LHCN-M2 (cell line): ENCODE measurements around the gene FNDC3A. TPM values are rescaled to one million over a fixed set of nuclear protein-coding genes. Genes with fewer than 3 reads are reported as not detected.

Experiments used
- DNase-seq: peaks from one replicate; pipeline ENCODE4 v3.0.0-alpha.2; 2012; ENCODE audit warnings: low read depth
- total RNA-seq: library from RNA; depleted of rRNA; stranded (reverse); fragments of >200 nt; gene quantifications from 2 replicates; pipeline ENCODE4 v1.2.3, GENCODE V29; 2014

FNDC3A gene
- total RNA-seq, 1 experiment from 2014 or later, result 70.7 TPM

- no peak for DNase-seq
Measured at GRCh38 chr13:49217962-49218492, 242.3 kb downstream of the FNDC3A start.

GRCh38 chr13:49218493-49219051 lies 242.9 kb downstream of the FNDC3A start:
- no peak for DNase-seq

GRCh38 chr13:49219647-49220035 lies 243.9 kb downstream of the FNDC3A start:
- DNase-seq, result peak; percentile 9

DNA sequence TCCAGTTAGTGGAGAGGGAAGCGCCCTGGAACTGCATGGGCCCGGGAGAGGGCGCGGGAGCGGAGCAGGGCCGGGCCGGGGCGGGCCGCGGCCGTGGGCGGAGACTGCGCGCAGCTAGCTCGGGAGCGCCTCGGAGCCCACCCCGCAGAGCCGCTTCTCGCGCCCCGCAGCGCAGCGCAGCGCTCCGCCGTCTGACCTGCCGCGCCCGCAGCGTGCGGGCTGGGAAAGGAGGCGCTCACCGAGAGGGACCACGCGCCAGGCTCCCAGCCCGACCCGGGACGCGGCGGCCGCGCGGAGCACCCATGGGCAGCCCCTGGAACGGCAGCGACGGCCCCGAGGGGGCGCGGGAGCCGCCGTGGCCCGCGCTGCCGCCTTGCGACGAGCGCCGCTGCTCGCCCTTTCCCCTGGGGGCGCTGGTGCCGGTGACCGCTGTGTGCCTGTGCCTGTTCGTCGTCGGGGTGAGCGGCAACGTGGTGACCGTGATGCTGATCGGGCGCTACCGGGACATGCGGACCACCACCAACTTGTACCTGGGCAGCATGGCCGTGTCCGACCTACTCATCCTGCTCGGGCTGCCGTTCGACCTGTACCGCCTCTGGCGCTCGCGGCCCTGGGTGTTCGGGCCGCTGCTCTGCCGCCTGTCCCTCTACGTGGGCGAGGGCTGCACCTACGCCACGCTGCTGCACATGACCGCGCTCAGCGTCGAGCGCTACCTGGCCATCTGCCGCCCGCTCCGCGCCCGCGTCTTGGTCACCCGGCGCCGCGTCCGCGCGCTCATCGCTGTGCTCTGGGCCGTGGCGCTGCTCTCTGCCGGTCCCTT lies 244.5 kb downstream of the FNDC3A start, which contains the start of gene MLNR:
TSS of gene MLNR (plus strand) at position 303 of the 820 bp plus-strand sequence. CDS start at position 303, 0 bp downstream.
- no peak for DNase-seq

DNA sequence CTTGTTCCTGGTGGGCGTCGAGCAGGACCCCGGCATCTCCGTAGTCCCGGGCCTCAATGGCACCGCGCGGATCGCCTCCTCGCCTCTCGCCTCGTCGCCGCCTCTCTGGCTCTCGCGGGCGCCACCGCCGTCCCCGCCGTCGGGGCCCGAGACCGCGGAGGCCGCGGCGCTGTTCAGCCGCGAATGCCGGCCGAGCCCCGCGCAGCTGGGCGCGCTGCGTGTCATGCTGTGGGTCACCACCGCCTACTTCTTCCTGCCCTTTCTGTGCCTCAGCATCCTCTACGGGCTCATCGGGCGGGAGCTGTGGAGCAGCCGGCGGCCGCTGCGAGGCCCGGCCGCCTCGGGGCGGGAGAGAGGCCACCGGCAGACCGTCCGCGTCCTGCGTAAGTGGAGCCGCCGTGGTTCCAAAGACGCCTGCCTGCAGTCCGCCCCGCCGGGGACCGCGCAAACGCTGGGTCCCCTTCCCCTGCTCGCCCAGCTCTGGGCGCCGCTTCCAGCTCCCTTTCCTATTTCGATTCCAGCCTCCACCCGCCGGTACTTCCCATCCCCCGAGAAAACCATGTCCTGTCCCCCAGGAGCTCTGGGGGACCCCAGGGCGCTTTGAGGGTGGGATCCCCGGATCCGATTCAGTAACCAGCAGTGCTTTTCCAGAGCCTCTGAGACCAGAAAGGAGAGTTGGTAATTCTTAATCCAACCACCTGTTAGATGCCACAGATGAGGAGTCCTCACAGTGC lies 245.3 kb downstream of the FNDC3A start:
- DNase-seq, result no peak

GRCh38 chr13:49221590-49221965 lies 245.9 kb downstream of the FNDC3A start:
- no peak for DNase-seq

GRCh38 chr13:49225223-49226042 lies 249.7 kb downstream of the FNDC3A start:
- peak; percentile 26 for DNase-seq

- no peak for DNase-seq
Measured at GRCh38 chr13:49226613-49227012, 250.9 kb downstream of the FNDC3A start.

- no peak for DNase-seq
Measured at GRCh38 chr13:49234741-49235140, 259.0 kb downstream of the FNDC3A start.

DNA sequence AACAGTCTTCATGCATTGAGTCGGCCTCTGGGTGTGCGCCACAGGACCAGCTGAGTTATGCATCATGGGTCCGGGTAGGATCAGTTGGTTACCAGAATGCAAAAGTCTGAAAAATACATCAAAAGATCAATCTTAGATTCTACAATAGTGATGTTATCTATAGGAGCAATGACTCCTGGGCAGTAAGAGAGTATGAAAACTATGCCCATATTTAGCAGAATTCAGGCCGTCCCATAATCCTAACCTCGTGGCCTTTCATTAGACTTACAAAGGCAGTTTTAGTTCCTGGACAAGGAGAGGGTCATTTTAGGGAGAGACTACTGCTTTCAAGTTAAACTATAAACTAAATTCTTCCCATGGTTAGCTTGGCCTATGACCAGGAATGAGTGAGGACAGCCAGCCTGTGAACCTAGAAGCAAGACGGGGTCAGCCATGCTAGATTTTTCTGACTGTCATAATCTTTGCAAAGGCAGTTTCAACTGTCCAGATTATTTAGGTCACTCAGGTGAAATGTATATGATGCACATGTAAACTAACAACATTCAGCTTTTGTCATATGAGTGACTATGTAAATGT lies 260.2 kb downstream of the FNDC3A start:
- DNase-seq, result no peak

DNA sequence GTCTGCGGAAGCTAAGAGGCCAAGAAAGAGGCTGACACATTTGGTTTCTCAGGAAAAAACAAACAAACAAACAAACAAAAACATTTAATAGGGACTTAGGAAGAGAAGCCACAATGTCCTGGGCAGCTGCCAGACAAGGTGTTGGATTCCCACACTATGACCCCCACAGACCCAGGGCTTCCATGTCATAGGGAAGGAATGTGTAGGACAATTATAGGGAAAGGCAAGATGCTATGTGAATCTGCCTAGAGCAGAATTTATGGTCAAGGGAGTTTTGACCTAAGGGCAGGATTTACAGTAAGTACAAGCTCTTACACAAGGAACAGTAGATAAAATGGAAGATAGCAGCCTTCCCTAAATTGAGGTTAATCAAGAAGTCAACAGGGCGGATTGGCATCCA lies 262.9 kb downstream of the FNDC3A start:
- DNase-seq, result no peak

DNA sequence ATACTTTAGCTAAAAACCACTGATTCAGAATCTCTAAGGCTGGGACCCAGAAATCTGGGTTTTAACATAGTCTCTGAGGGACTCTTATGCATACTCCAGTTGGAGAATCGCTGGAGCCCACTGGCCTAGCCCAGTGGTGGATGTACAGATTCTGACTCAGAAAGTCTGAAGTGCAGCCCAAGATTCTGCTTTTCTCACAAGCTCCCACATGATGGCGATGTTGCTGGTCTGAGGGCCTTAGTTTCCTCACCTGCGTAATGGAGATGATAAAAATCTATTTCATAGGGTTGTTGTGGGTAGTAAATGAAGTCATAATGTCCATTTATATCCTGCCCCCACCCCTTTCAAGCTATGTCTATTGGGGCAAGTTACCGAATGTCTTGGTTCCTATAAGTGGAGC lies 264.3 kb downstream of the FNDC3A start:
- DNase-seq, result peak; percentile 37

GRCh38 chr13:49241296-49241695 lies 265.6 kb downstream of the FNDC3A start:
- no peak for DNase-seq

DNA sequence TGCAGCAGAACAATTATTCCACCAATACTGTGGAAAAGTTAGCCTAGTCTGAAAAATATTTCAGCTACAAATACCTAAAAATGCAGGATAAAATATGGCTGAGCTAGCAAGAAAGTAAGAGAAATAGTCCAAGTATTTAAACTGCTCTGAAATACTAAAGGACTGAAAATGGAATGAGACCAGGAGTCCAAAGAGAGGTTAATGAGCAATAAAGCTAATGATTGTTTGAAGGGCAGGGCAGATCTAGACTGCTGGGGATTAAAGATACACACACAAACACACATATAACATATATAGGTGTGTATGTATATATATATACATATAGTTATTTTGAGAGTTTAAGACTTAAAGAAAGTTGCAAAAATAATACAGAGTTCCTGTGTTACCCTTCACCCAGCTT lies 269.4 kb downstream of the FNDC3A start:
- DNase-seq, result no peak

- no peak for DNase-seq
Measured at GRCh38 chr13:49246850-49247642, 271.3 kb downstream of the FNDC3A start.

DNA sequence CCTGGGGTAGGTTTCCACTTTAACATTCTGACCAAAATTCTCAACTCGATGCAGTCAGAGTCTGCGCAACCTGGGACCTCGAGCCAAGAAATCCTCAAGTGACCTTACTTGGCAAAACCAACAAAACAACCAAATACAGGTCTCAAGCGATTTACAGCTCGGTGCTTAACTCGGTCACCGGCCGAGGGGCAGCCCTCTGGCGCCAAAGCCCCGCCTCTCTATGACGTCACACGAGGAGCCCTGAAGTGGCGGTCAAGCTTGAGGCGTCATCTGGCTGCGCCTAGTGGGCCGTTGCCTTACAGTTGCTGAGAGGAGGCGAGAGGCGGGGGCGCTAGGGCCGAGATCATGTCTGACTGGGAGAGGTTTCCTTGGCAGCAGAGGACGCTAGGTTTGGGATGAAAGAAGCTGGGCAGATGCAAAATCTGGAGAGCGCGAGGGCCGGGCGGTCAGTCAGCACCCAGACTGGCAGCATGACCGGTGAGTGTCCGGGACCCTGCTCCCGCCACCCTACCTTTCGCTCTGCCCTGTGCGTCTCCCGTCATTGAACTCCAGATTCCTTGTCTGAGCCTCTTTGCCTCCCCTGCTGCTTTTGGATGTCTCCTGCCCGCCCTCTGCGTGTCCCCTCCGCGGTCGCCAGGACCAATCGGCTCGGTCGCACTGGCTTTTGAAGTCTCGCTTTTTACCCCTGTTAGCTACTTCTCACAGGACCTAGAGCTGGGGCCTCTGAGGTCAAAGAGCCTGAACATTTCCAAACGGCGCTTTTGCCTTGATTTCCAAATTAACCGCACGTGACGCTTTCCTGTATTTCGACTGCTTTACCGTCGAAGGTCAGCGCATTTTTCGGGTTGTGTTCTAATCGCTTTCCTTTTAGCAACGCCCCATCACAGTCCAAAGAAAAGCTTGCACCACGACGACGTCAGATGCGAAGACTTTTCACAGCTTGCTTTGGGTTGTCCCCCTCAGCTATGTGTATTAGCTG lies 272.2 kb downstream of the FNDC3A start, which contains the start of gene CDADC1:
TSS of gene CDADC1 (plus strand) at position 283 of the 979 bp plus-strand sequence. CDS start at position 396, 113 bp downstream.
- DNase-seq, result peak; percentile 95

GRCh38 chr13:49248622-49249002 lies 272.9 kb downstream of the FNDC3A start:
- DNase-seq, result peak; percentile 10

DNA sequence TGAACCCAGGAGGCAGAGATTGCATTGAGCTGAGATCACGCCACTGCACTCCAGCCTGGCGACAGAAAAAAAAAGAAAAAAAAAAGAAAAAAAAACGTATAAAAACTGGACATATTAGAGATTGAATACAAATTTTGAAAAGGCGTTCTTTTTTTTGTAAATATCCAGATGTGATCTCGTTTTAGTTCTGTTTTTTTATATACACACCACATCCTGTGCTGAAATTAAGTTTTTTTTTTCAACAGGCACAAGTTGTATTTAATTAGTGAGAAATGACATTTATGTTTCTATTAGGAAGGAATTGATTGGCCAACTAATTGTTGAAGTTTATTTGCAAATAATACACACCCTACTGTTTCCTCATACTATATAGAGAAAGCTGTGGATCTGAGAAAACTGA lies 275.6 kb downstream of the FNDC3A start:
- no peak for DNase-seq

GRCh38 chr13:49253310-49253709 lies 277.6 kb downstream of the FNDC3A start:
- DNase-seq, result no peak
